Stimulated activated CD8-positive, alpha-beta memory T cell treated with anti-CD3 and anti-CD28 coated beads, Interleukin-15, amount 100 ng/mL, for 4 hours (primary cell): ENCODE measurements around the gene GNA12.

Source experiments
- DNase-seq, 2 donors: peaks; one replicate each; pipeline ENCODE4 v3.0.0-alpha.2; 2020; ENCODE audit warnings: low read depth in 2 of 2

The GNA12 gene

DNA sequence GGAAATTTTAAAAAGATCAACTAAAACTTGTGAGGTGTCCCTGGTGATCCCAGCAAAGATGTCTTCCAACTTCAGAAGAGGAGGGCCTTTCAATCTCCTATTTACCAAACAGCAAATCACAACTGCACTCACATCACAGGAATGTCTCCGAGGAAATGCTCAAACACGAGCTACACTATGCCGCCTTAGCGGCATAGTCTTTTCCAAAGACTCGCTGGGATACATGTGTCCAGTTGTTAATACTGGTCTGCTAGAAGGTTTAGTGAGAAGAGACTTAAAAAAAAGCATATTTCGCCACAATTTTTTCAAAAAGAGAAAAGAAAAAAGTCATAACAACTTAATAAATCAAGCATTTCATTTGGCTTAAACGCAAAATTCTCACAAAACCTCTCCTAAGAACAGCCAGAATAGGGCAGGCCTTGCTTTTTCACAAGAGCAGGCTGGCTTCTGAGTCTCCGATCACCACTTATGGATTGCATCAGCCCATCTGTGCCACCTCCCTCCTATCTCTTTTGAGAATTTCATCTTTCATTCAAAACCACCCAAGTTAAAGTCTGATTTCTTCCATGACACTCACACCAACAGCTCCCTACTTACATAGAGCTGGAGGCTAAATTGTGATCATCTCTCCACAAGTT lies 66.1 kb downstream of the GNA12 start:
- DNase-seq = no peak

DNA sequence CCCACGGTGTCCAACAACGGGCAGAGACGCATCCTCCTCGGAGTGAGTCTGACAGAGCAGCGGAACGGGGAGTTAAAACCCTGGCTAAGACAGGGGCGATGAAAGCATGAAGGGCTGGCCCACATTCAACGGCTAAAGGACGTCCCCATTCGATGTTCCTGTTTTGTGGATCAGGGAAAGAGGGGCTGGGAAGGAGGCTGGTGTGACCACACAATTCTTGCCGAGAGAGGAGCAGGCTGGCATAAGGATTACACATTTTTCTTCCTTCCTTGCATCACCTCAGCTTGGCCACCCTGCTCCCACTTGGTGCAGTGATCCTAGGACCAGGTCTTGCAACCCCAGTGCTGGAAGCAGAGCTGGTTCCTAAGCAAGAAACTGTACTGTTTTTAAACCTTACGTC lies 67.7 kb downstream of the GNA12 start:
- no peak for DNase-seq

DNA sequence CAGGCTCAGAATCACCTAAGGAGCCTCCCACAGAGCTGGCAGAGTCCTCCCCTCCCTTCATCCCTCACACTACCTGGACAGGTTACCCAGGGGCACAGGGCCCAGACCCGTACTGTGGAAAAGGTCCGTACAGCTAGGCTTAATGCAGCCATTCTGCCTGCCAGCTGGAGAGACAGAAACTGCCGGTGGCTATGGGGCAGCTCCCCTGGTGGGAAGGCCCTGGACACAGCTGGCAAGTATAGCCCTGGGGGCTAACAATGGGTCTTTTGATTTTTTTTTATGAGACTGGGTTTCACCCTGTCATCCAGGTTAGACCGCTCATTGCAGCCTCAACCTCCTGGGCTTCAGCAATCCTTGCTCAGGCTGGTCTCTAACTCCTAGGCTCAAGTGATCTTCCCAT lies 68.3 kb downstream of the GNA12 start:
- DNase-seq = no peak

DNA sequence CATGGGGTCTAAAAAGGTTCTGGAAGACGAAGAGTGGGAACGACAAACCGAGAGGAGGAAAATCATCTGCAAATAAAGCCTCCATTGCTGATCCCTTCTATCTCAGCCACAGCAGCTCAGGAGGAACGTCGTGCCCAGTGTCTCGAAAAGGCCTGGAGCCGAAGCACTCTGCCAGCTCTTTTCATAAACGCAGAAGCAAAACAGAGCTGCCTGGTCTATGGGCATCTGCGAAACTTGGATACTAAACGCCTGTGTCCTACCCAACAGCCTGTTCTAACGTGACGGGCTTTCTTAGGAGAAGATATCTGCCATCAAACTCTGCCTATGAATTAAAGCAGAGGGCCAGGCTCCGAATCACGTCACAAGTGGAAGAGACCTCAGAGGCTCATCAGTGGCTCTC lies 68.7 kb downstream of the GNA12 start:
- DNase-seq = no peak

DNA sequence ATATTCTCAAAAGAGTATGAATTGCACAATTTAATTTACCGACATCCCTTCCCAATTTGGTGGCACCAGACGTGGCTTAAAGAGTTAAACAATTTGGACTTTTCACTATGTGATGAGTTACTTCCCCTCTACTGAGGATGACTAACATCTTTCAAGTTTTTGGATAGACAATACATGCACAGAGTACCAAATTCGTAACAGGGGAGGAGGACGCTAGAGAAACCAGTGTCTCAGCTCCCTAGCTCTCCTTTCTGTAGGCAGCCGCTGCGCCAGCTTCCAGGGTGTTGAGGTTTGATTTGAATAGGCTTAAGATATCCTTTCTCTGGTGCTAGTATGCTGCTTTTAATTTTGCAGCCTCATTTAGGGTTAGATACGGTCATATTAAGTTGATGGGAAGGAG lies 69.2 kb downstream of the GNA12 start:
- no peak for DNase-seq

DNA sequence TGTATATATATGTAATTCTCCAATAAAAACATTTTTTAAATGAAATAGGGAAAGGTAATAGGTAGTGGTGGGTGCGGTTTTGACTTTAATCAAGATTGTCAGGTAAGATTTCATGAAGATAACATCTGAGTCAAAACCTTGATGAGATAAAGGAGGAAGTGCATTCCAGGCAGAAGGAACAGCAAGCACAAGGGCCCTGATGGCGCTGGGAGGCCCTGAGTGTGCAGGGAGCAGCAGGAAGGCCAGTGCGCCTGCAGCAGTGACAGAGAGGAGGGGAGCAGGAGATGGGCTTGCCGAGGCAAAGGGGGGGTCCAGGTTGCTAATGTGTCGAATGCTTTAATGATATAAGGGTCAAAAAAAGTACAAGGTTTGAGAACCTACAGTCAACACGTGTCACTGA lies 69.8 kb downstream of the GNA12 start:
- DNase-seq = no peak

DNA sequence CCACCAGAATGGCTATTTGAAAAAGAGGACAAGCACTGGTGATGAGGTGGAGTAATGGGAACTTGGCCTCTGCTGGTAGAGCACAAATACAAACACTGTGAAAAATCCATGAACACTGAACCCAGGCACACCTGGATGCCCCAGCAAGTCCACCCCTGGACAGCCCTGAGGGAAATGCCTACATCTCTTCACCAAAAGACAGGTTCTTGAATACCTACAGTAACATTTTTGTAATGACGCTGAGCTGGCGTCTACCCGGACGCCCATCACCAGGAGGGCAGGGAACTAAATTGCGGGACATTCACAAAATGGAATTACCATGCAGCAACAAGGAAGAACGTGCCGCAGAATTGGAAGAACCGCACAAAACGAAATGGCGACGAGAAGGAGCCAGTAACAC lies 70.5 kb downstream of the GNA12 start:
- DNase-seq = no peak

DNA sequence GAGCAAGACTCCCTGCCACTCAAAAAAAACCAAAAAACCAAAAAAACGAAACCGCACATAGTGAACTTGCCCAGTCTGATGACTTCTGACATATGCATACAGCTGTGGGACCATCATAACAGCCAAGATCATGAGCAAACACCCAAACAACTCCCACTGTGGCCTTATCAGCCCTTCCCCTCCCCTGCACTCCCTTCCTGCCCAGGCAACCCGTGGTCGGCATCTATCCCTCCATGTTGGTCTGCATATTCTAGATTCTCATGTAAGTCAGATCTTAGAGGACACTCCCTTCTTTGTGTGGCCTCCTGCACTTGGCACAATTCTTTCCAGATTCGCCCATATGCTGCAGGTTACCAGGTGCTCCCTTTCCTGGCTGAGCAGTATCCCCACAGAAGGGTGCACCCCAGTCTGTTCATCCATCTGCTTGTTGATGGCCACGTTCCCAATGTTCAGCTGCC lies 72.8 kb downstream of the GNA12 start:
- DNase-seq = no peak

DNA sequence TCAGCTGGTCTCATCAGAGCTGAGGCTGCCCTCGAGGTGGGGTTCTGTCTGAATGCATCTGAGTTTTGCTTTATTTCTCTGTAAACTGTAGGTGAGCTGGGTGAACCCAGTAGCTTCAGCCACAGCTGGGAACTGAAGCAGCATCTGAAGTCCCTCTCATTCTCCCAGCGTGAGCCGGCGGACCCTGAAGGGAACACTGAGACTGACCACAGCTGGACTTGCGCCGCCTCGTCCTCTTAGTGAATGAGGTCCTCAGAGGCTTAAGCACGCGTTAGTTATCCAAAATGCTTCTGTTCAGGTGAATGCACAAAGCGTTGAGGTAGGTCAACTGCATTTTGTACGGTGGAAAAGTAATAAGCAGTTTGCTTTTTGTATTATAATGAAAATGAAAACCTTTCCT lies 79.5 kb downstream of the GNA12 start:
- no peak for DNase-seq

DNA sequence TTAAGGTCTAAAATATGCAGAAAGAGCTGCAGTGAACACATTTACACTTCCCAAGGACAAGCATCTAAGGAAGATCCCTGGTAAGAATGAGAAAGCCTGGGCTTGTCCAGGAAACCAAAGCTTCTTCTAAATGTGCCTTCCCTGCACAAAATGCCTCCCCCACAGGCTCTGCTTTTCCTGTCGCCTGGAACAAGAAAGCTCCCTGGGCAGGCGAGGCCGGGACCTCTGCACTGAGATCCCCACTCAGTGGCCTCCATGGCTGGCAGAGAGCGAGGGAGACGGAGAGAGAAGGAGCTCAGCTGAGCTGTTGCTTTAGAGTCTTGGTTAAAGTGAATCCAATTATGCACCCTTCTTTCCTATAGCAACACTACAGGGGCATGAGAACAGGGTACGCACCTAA lies 80.5 kb downstream of the GNA12 start:
- DNase-seq = no peak

DNA sequence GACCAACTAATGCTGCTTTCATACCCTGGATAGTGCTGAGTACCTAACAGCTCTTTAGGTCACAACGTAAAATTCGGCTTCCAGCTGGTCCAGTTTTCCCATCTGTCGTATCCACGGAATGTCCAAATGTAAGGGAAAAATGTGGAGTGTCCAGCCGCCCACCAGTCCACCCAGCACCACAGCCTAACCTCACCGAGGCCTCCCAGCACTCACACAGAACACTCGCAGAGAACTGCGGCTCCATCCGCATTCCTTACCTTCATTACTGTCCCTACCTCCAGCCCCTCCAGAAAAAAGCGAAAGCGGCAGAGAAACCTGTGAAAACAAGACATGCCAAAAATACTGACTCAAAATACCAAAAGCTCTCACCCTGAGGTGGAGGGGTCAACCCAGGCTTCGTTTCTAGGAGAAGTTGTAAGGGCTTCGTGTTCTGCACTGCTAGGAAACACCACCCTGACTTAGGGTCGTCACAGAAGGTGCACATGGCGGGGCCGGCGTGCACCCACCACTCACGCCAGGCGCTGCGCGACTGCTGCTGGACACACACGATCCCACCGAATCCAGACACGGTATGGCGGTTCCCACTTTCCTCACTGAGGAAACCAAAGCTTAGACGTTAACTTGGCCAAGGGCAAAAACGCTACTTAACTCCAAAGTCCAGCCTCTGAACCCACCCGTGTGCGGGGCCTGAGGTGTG lies 82.2 kb downstream of the GNA12 start:
- no peak for DNase-seq

DNA sequence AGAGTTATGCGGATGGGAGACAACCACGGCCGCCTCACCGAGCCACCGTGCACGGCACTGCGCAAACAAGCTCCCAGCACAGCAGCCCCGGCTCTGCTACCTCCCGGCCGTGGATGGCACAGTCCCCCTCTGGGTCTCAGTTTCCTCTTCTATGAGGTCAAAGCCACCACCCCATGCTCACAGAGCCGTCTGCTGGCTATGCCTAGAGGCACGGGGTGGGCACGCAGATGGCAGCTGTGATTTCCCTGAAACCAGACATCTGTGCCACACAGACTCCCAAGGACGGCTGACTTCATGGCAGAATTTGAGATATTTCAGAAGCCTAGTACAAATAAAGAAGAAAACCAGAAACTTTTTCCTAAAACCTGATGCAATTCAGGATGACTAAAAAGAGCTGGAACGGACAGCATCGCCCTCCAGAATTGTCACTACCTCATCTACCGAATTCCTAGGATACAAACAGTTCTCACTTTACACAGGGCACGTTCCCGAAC lies 82.9 kb downstream of the GNA12 start:
- no peak for DNase-seq

DNA sequence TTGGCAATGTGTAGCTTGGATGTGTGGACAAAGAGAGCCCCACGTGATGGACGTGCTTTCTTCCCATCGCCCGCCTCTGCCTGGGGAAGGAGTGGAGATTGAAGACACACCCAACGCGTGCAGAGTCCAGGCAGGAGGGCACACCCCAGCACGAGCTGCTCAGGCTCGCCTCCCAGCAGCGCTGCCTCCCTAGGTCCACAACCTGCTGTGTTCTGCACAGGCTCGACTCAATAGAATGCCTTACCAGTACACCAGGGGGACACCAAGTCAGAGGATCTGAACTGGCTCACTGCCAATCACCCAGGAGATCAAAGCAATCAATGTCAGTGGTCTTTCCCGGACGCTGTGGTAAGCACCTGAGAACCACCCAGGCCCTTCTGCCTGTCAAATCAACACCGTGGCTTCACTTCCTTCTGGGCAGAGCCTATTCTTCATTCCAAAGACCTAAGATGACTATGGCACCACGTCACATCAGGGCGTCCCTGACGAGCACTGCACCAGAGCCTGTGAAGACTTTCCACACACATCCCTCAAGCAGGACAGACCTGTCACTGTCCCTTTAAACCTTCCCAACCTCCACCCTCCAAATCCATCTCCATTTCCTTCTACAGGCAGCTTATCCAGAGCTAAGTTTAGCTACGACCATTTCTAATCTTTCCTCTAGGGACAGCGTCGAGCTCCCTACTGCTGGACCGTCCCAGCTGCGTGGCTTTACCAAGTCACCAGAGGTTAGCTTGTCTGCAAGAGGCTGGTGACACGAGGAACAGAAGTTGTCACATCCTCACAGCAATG lies 83.8 kb downstream of the GNA12 start:
- no peak for DNase-seq

DNA sequence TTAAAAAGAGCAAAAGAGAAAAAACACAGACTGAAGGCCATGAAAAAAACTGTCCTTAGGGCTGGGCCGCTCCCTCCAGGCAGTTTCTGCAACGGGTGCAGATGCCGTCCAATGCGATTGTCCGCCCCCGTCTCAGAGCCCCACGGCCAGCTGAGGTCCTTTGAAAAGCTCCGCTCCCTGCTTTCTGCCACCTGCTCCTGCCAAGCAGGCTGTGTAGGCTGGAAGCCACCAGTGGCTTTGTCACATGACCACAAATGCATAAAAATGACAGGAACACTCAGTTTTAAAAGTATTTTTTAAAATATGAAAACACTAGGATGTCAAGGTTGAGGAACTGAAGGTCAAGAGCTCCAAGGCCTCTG lies 84.4 kb downstream of the GNA12 start:
- no peak for DNase-seq

DNA sequence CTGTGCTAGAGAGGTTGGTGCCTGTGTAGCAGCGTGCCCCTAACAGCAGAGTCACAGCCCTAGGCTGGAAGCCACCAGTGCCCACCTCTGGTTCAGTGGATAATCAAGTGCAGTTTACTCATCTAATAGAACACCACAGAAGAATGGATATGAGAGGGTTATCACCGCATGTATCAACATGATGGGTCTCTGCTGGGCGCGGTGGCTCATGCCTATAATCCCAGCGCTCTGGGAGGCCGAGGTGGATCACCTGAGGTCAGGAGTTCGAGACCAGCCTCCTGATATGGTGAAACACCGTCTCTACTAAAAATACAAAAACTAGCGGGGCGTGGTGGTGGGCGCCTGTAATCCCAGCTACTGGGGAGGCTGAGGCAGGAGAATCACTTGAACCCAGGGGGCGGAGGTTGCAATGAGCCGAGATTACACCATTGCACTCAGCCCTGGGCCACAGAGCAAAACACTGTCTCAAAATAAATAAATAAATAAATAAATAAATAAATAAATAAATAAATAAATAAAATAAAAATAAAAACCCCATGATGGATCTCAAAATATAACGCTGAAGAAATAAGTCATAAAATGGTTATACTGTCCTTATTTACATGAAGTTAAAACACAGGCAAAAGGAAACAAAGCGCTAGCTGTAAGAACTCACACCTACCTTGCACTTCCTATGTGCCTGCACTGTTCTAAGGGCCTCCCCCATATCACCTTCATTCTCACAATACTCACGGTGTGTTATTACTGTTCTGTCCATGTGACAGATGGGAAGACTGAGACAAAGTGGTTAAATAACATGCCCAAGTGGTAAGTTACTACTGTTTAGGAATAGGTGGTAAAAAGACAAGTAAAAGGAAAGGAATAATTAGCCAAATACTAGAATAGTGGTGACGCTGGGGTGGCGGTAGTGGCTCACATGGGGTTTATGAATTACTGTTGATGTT lies 85.2 kb downstream of the GNA12 start:
- no peak for DNase-seq

DNA sequence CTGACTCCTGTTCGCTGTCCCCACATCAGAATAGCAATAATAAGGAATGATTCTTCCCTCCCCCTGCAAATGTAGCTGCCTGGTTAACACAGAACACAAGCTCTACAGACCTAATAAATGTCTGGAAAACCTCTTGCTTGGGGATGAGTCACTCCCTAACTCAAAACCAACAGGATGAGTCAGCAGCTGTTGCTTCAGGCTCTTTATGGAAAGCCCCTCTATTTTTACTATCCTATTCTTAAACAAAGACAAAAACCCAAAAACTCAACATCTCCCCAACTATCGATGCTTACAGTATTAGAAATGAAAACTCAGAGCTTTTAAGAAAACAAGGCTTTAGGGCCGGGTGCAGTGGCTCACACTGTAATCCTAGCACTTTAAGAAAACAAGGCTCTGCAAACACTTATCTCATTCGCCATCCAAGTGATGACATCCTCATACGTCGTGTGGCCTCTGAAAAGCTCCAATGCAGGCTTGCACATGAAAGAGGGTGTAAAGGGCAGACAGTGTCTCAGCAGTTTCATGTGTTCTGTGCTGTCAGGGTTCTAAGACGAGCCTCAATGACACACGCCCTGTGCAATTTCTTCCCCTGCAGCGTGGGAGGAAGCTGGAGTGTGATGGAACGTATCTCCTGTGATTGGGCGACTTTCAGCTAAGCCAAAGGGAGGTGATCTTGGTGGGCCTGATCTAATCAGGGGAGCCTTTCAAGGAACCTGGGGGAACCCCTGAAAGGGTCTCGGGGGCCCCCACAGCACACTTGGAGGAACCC lies 86.0 kb downstream of the GNA12 start:
- DNase-seq = peak; percentile 32 to 44

DNA sequence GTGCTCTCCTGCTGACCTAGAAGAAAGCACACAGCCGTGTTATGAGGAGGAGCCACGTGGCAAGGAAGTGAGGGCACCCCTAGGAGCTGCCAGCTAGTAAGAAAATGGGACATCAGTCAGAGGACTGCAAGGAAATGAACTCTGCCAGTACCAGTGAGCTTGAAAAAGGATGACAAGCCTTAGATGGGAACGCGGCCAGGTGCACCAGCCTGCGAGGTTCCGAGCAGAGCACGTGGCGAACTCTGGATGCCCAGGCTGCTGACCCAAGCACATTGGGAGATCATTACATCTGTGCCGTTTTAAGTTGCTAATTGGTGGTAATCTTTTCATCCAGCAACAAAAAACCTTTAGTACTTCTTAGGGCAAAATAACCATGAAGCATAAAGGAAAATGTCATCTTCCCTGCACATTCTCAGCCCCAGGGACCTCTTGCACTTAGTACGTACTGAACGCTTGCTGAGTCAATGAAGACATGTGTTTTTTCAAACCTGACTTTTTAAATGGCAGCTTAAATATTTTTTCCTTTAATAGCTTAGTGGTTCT lies 86.7 kb downstream of the GNA12 start:
- no peak for DNase-seq

DNA sequence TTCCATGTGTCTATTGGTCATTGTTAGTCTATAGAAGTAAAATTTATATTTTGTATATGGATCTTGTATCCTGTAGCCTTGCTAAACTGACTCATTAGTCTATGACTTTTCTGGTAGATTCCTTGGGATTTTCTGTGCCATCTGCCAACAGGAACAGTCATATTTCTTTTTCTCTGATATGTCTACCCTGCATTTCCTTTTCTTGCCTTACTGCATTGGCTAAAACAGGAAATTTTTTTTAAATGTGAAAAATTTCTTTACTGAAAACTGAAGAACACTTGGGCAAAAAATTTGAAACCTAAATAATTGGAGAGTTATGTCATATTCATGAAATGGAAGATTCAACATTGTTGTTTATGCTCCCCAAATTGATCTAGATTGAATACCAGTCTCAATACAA lies 88.6 kb downstream of the GNA12 start:
- no peak for DNase-seq

DNA sequence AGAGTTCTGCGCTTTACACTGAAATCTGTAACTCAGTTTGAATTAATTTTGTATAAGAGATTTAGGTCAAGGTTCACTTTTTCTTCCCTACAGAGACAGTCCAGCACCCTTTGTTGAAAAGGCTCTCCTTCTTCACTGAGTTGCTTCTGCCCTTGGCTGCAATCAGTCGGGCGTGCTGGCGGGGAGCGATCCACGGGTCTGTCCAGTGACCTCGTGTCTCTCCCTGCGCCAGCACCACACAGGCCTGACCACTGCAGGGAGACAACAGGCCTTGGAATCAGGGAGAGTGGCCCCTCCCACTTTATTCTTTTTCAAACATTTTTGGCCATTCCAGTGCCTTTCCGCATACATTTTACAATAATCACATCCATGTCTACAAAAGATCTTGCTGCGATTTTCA lies 89.2 kb downstream of the GNA12 start:
- DNase-seq = no peak

DNA sequence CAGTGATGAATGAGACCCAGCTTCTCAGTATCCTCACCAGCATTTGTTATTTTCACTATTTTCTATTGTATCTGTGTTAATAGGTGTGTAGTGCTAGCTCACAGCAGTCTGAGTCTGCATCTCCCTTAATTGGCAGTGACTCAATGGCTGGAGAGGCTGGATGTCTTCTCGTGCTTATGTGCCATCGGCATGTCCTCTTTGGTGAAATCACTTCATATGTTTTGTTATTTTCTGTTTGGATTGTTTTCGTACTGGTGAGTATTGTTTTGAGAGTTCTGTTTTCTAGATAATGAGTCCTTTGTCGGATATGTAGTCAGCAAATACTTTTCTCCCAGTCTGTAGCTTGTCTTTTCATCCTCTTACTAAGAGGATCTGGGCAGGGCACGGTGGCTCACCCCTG lies 90.0 kb downstream of the GNA12 start:
- DNase-seq = no peak

DNA sequence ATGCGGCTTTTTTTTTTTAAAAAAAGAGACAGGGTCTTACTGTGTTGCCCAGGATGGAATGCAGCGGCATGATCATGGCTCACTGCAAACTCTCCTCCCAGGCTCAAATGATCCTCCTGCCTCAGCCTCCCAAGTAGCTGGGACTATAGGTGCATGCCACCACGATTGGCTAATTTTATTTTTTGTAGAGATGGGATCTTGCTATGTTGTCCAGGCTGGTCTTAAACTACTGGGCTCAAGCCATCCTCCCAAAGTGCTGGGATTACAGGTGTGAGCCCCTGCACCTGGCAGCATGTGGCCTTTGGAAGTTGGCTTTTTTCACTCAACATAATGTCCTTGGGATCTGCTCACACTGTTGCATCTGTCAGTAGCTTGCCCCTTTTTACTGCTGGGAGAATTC lies 91.0 kb downstream of the GNA12 start:
- DNase-seq = no peak
